ENCODE data around the gene MUSK.

DNA sequence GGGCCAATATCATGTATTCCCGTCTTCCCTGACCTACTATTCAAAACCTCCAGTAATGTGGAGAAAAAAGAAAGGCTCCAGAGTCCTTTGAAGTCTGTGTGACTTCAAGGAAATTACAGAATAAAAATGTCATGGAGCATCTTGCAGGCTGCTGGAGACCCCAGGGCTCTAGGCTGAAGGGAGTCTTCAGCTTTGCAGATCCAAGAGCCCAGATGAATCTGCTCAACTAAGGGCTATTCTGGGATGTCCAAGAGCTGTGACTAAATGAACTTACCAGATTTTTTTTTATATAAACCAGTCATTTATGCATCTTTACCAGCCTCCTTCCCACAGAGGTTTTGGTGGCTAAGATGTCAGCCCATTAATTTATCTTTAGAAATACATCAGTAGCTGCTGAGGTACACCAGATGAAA is 167.3 kb downstream of the MUSK start:
- TF ChIP-seq, protein P1, sequence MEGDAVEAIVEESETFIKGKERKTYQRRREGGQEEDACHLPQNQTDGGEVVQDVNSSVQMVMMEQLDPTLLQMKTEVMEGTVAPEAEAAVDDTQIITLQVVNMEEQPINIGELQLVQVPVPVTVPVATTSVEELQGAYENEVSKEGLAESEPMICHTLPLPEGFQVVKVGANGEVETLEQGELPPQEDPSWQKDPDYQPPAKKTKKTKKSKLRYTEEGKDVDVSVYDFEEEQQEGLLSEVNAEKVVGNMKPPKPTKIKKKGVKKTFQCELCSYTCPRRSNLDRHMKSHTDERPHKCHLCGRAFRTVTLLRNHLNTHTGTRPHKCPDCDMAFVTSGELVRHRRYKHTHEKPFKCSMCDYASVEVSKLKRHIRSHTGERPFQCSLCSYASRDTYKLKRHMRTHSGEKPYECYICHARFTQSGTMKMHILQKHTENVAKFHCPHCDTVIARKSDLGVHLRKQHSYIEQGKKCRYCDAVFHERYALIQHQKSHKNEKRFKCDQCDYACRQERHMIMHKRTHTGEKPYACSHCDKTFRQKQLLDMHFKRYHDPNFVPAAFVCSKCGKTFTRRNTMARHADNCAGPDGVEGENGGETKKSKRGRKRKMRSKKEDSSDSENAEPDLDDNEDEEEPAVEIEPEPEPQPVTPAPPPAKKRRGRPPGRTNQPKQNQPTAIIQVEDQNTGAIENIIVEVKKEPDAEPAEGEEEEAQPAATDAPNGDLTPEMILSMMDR (IDR thresholded peaks at IDR 0.05), result no peak
- no peak for TF ChIP-seq EP300 (IDR thresholded peaks at IDR 0.05)
- no peak for TF ChIP-seq POLR2A (IDR thresholded peaks at IDR 0.05; ENCODE audit: low read depth)

Measured in esophagus muscularis mucosa (tissue), 4 donors.